MCF 10A (cell line): ENCODE measurements around the gene SLC49A4. TPM values are rescaled to one million over a fixed set of nuclear protein-coding genes. Genes with fewer than 3 reads are reported as not detected.
"Not testable (repeated sequence)": the region's sequence is repeated elsewhere in the genome, so short reads cannot be mapped to it uniquely, and the experiment has no call there.

Experiments used
- Bru-seq: library from RNA; stranded (reverse); fragments of 400-500 nt; gene quantifications from one replicate; lab custom pipeline; 2021; lab: Mats Ljungman, UMichigan
- BruChase-seq, 2 experiments: library from RNA; stranded (reverse); fragments of 400-500 nt; gene quantifications; one replicate each; lab custom pipeline; 2021; lab: Mats Ljungman, UMichigan
- BruUV-seq: library from RNA; stranded (reverse); fragments of 400-500 nt; replicated peaks from 2 replicates; lab custom pipeline; 2021; lab: Mats Ljungman, UMichigan
- CTCF ChIA-PET: fragments of 300-600 bp; sonication (Branson Sonifier 250); formaldehyde crosslinking; extraction: SDS; loops from one replicate; lab custom pipeline; 2021; ENCODE audit warnings: antibody characterized with exemption, inconsistent platforms; lab: Yijun Ruan, JAX
- POLR2A ChIA-PET: fragments of 300-600, 350-650 bp; sonication (Branson Sonifier 250); formaldehyde crosslinking; extraction: SDS; loops from one replicate; lab custom pipeline; 2020; ENCODE audit warnings: antibody characterized with exemption, inconsistent platforms; lab: Yijun Ruan, JAX
- DNase-seq: peaks from one replicate; pipeline ENCODE4 v3.0.0-alpha.2; 2018; ENCODE audit not compliant: unreplicated experiment
- H3K27ac Mint-ChIP-seq: one replicate; pipeline ENCODE4 v1.8.0; 2022; ENCODE audit warnings: mild to moderate bottlenecking, low read depth, mixed read lengths; ENCODE audit not compliant: unreplicated experiment
- H3K27me3 Mint-ChIP-seq: one replicate; pipeline ENCODE4 v1.8.0; 2022; ENCODE audit warnings: mixed read lengths; ENCODE audit not compliant: insufficient read depth, unreplicated experiment
- H3K36me3 Mint-ChIP-seq: one replicate; pipeline ENCODE4 v1.8.0; 2022; ENCODE audit warnings: mild to moderate bottlenecking, moderate library complexity, mixed read lengths; ENCODE audit not compliant: insufficient read depth, unreplicated experiment
- H3K4me1 Mint-ChIP-seq: one replicate; pipeline ENCODE4 v1.8.0; 2022; ENCODE audit warnings: mixed read lengths; ENCODE audit not compliant: insufficient read depth, unreplicated experiment
- H3K4me3 Mint-ChIP-seq: one replicate; pipeline ENCODE4 v1.8.0; 2022; ENCODE audit warnings: mild to moderate bottlenecking, moderate library complexity, mixed read lengths; ENCODE audit not compliant: unreplicated experiment
- H3K9me3 Mint-ChIP-seq: one replicate; pipeline ENCODE4 v1.8.0; 2022; ENCODE audit warnings: mixed read lengths; ENCODE audit not compliant: unreplicated experiment
- CTCF ChIP-seq: fragments of 200-600 bp; IDR thresholded peaks from one replicate; pipeline ENCODE4 v1.8.0; 2022; ENCODE audit warnings: antibody characterized with exemption, mild to moderate bottlenecking; ENCODE audit not compliant: unreplicated experiment
- intact Hi-C: fragments of 100-400 bp; cut with micrococcal nuclease; formaldehyde crosslinking; loops from 2 replicates; pipeline ENCODE4 v1.14.1; 2022
- long read RNA-seq: library from polyadenylated mRNA; stranded (forward); transcript quantifications from one replicate; pipeline ENCODE4 v2.0.0, GENCODE V29; 2022
- total RNA-seq: library from RNA; stranded (reverse); gene quantifications from 2 replicates; pipeline ENCODE4 v1.2.3, GENCODE V29; 2022

SLC49A4 gene
- total RNA-seq (10.4 and 11.4 TPM in 2 replicates), Bru-seq, nascent RNA (percentile 73 among the genes with signal in this experiment), BruChase-seq, experiment 1, labeled RNA remaining after a 6-hour chase (percentile 63 among the genes with signal in this experiment), BruChase-seq, experiment 2, labeled RNA remaining after a 2-hour chase (percentile 64 among the genes with signal in this experiment)
- long read RNA-seq, transcript DIRC2-201 (9 exons, 3,596 nt), result major isoform, 36 of 39 reads
- long read RNA-seq, partial matches to known transcripts, result 0 of 39 reads
- long read RNA-seq, other reads (novel, unspliced or antisense), result 3 of 39 reads

- Mint-ChIP-seq H3K4me1 (peaks cover 14% of the 10 kb centered on the region), H3K27ac (peak within 1 kb of the TSS; percentile 97), H3K36me3 (no peaks in the 10 kb centered on the region), H3K9me3 (no peaks in the 10 kb centered on the region), H3K27me3 (no peaks in the 10 kb centered on the region), H3K4me3 (no peak within 1 kb of the TSS)
- intact Hi-C loops, result loop anchor here (2.0 to 5.0 kb wide), 3 partner anchors 40 to 233 kb away; partner anchors contain the start of genes DTX3L, PARP14 and PARP9
- CTCF ChIA-PET, result interaction anchor here (0.6 to 1.1 kb wide), 2 partner anchors 11 to 402 kb away, joined by 4 to 5 read pairs; no protein-coding TSS in a partner anchor
- peak; percentile 87 for DNase-seq
- POLR2A ChIA-PET, result interaction anchor here (0.7 to 2.0 kb wide), 21 partner anchors 10 to 791 kb away, joined by 3 to 22 read pairs (median 4); partner anchors contain the start of genes DTX3L, PARP14 and PARP9
- no peak for TF ChIP-seq CTCF
- no TSS peak for BruUV-seq
These were observed at the start of gene SLC49A4 for GRCh38 chr3:122794779-122795673. Gene SLC49A4, plus strand, starts transcription at chr3:122795069. Its CDS starts 124 bp downstream, at chr3:122795193.

GRCh38 chr3:122745369-122746021, 49.4 kb upstream of the SLC49A4 start:
- peak; percentile 59 for DNase-seq
- POLR2A ChIA-PET, result interaction anchor here (0.7 to 2.2 kb wide), 9 partner anchors 8 to 321 kb away, joined by 3 to 12 read pairs (median 4); partner anchors contain the start of genes HSPBAP1 and PDIA5
- TF ChIP-seq CTCF, result no peak

DNA sequence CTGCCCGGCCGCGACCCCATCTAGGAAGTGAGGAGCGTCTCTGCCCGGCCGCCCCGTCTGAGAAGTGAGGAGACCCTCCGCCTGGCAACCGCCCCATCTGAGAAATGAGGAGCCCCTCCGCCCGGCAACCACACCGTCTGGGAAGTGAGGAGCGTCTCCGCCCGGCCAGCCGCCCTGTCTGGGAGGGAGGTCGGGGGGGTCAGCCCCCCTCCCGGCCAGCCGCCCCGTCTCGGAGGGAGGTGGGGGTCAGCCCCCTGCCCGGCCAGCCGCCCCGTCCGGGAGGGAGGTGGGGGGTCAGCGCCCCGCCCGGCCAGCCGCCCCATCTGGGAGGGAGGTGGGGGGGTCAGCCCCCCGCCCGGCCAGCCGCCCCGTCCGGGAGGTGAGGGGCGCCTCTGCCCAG, 47.6 kb upstream of the SLC49A4 start:
- intact Hi-C loops, result not testable (repeated sequence)

More at GRCh38 chr3:122745369-122746021, 49.4 kb upstream of the SLC49A4 start:
- intact Hi-C loops, result no loop called here
- H3K4me3 Mint-ChIP-seq, result peak overlapping the region; percentile 21
- H3K36me3 Mint-ChIP-seq, result peaks cover 8% of the 10 kb centered on the region
- H3K9me3 Mint-ChIP-seq, result no peaks in the 10 kb centered on the region
- no peaks in the 10 kb centered on the region for H3K27me3 Mint-ChIP-seq
- CTCF ChIA-PET, result interaction anchor here (0.7 to 1.8 kb wide), 2 partner anchors 10 to 95 kb away, joined by 3 to 5 read pairs; no protein-coding TSS in a partner anchor
- no TSS peak for BruUV-seq
- H3K4me1 Mint-ChIP-seq, result peaks cover 7% of the 10 kb centered on the region
- peak overlapping the region; percentile 79 for H3K27ac Mint-ChIP-seq

DNA sequence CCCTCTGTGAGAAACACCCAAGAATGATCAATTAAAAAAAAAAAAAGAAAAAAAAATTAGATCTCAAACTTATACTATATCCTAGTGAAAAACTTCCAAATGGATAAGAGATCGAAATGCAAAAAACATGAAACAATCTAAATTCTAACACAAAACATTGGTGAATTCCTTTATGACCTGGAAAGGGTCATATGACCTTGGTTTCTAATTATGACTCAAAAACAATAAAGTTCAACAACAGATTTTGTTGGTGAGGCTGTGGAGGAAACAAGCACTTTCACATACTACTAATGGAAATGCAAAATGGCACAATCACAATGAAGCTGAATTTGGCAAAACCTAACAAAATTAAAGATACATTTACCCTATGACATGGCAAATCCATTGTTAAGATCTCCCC, 46.5 kb upstream of the SLC49A4 start:
- CTCF ChIA-PET, result interaction anchor here (1.1 kb wide), 1 partner anchor 20 kb away, joined by 4 read pairs; no protein-coding TSS in a partner anchor
- BruUV-seq, result no TSS peak
- H3K4me3 Mint-ChIP-seq, result no peak overlapping the region
- no peaks in the 10 kb centered on the region for H3K9me3 Mint-ChIP-seq
- H3K36me3 Mint-ChIP-seq, result peaks cover 16% of the 10 kb centered on the region
- H3K4me1 Mint-ChIP-seq, result peaks cover 7% of the 10 kb centered on the region
- no peaks in the 10 kb centered on the region for H3K27me3 Mint-ChIP-seq
- no peak for TF ChIP-seq CTCF
- POLR2A ChIA-PET, result no interaction called here
- no peak overlapping the region for H3K27ac Mint-ChIP-seq
- intact Hi-C loops, result no loop called here
- DNase-seq, result no peak

More for the DNA sequence above, 47.6 kb upstream of the SLC49A4 start:
- H3K9me3 Mint-ChIP-seq, H3K4me1 Mint-ChIP-seq, CTCF ChIA-PET, POLR2A ChIA-PET, H3K27ac Mint-ChIP-seq, H3K4me3 Mint-ChIP-seq, H3K36me3 Mint-ChIP-seq, H3K27me3 Mint-ChIP-seq, BruUV-seq, DNase-seq: not testable (repeated sequence)
